HG02588 (cell line): ENCODE results near the gene ABI1.

Experiments
- ATAC-seq: cut with Tn5 transposase; IDR thresholded peaks from one replicate; pipeline ENCODE4 v1.9.1; 2021; ENCODE audit warnings: mild to moderate bottlenecking, moderate library complexity; ENCODE audit not compliant: unreplicated experiment

Gene ABI1

DNA sequence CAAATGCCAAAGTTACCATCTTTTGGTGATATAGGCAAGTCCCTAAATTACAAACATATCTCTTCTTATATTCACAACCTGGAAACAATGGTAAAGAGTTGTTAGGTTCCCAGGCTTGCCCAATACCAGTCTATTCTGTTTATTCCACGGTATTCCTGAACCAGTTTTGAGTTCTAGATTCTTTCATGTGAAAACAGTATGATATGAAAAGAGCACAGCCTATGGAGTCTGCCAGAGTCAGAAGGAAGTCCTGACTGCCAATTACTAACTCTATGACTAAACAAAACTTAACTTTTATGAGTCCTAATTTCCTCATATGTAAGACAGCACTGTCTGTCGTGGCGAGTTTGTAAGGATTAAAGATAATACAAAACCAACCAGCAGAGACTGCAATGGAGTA, 5.6 kb downstream of the ABI1 start:
- ATAC-seq: no peak

DNA sequence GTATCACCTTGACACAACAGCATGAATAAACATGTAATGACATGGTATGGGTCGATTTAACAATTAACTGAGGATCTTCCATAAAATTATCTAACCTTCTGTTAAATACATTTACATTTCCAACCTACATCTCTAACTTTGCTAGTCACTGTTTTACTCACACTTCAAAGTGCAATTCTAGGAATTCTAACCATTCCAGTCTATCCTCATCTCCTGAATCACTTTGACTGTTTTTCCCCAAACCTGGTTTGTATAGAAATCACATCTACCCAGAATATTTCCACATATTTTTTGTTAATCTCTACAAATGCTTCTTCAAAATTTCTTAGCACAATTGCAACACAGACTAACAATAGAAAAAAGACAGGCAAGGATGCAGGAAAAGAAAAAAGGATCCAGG, 6.2 kb downstream of the ABI1 start:
- ATAC-seq: no peak

DNA sequence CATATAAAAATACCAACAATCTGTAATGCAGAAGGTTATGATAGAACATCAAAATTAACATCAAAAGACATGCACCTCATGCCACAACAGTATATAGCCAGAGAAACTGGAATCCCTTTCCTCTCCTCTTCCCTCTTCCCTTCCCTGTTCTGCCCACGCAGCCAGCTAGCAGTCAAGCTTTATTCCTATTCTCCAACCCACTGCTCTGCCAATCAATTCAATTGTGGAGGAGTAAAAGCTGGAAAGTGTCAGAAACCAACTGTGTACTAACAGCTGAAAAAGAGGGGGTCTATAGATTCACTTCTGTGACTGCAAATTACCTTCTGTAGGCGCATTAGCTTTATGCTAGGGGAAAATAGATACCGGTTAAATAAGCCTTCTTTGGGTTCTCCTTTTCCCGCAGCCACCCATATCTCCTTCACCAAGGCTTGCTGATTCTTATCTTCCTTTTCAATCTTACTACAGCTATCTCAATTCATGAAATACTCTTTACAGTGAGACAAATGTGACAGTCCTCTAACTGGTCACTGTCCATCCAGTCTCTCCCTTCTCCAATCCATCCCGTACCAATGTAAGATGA, 16.3 kb downstream of the ABI1 start:
- ATAC-seq: no peak

GRCh38 chr10:26843736-26844135, 17.0 kb downstream of the ABI1 start:
- no peak for ATAC-seq

DNA sequence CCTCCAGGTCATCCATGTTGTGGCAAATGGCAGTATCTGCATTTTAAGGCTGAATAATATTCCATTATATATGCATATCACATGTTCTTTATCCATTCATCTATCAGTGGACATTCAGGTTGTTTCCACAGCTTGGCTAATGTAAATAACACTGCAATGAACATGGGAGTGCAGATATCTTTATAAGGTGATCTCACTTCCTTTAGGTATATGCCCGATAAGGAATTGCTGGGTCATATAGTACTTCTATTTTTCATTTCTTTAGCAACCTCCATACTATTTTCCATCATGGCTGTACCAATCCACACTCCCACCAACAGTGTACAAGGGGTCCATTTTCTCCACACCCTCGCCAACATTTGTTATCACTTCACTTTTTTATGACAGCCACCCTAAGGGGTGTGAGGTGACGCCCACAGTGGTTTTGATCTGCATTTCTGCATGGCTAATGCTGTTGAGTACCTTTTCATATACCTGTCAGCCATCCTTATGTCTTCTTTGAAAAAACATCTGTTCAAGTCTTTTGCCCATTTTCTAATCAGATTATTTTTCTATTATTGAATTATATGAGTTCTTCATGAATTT, 18.9 kb downstream of the ABI1 start:
- no peak for ATAC-seq

DNA sequence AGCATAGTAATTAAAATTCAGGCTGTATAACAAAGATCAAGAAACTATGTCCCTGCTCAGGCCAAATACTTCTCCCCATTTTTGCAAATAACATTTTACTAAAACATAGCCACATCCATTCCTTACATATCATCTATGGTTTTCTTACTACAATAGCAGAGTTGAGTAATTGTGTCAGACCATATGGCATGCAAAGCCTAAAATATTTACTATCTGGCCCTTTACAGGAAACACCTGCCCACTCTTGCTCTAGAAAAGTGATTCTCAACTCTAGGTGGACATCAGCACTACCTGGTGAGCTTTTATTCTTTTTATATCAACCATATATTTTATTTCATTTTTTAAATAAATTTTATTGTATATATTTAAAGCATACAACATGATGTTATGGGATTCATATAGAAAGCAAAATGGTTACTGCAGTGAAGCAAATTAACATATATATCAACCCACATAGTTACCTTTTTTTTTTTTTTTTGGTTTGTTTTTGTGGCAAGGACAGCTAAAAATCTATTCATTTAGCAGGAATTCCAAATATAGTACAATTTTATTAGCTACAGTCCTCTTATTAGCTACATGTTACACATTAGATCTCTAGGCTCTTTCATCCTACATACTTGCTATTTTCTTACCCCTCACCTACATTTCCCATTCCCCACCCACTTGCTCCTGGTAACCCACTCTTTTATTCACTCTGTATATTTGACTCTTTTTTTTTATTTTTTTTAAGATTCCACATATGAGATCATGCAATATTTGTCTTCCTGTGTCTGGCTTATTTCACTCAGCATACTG, 19.6 kb downstream of the ABI1 start:
- no peak for ATAC-seq

DNA sequence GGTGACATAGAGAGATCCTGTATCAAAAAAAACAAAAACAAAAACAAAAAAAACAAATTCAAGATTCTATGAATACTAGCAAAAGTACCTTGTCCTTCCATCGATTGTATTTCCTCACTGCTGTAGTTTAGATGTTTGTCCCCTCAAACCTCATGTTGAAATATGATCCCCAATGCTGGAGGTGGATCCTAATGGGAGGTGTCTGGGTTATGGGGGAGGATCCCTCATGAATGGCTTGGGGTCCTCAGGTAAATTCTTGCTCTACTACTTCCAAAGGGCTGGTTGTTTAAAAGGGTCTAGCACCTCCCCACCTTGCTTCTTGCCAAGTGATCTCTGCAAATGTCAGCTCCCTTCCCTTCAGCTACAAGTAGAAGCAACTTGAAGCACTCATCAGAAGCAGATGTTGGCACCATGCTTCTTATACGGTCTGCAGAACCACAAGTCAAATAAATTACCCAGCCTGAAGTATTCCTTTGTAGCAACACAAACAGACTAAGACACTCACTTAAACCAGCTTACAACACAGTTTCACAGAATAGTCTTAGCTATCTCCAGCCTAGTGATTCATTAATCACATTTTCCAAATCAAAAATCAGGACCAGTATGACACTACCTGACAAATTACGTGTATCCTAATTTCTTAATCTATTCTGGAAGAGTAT, 20.7 kb downstream of the ABI1 start:
- ATAC-seq: no peak

- ATAC-seq: no peak
Measured at GRCh38 chr10:26837139-26837538, 23.6 kb downstream of the ABI1 start.

GRCh38 chr10:26835025-26835424, 25.7 kb downstream of the ABI1 start:
- ATAC-seq: no peak

GRCh38 chr10:26832960-26833359, 27.8 kb downstream of the ABI1 start:
- ATAC-seq: no peak

GRCh38 chr10:26831936-26832335, 28.8 kb downstream of the ABI1 start:
- ATAC-seq: no peak

- no peak for ATAC-seq
Measured at GRCh38 chr10:26829810-26830515, 30.8 kb downstream of the ABI1 start.

DNA sequence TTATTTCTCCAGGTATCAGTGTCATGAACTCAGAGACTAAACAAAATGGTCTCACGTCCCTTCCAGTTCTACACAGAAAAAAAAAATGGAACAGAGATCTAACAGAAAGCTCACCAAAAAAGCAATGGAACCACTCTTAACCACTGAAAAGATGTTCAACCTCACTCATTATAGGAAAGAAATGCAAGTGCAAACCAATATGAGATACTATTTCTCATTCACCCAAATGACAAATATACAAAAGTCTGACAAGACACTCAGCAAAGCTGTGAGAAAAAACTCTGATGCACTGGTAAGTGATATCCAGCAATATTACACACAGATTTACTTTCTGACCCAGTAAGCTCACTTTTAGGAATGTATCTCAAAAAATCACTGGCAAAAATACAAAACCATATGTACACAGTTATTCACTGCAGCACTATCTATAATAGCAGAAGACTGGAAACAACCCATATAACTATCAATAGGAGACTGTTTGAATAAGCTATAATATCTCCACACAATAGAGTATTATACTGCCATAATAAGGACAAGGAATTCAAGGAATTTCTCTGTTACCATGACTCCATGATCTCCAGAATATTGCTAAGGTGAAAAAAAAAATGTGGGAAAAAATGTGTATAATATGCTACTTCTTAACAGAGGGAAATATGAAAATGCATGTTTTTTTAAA, 36.6 kb downstream of the ABI1 start:
- ATAC-seq: no peak

- no peak for ATAC-seq
Measured at GRCh38 chr10:26821699-26822570, 38.8 kb downstream of the ABI1 start.

- ATAC-seq: no peak
Measured at GRCh38 chr10:26815500-26815899, 45.3 kb downstream of the ABI1 start.

- ATAC-seq: no peak
Measured at GRCh38 chr10:26810435-26811026, 50.2 kb downstream of the ABI1 start.

- ATAC-seq: no peak
Measured at GRCh38 chr10:26809973-26810372, 50.8 kb downstream of the ABI1 start.

DNA sequence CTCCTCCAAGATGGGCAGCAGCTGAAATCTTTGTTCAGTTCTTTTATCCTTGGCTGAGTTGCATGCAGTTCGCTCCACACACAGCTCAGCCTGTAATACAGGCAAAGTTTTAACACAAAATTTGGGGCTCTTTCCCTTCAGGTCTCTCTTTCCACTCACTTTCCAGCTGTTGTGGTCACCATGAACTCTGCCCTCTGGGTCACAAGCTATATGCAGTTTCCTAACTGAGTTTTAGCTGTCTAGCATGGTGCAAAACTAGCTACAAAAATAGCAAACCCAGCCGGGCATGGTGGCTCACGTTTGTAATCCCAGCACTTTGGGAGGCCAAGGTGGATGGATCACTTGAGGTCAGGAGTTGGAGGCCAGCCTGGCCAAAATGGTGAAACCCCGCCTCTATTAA, 53.2 kb downstream of the ABI1 start:
- no peak for ATAC-seq

DNA sequence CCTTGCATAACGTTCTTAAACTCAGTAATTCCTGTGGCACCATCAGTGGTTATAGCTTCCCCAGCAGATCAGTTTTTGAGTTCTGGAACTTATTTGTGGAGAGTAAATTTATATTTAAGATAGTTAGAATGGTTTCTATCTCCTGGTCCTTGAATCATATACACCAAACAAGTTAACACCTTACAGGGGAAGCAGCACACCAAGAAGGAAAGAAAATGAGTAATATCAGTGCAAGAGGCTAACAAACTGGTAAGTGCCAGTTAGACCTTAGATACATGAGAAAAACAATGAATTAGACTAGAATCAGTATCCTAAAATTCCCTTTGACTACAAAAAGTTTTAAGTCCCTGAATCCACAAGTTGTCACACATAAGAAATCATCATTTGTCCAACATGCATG, 54.2 kb downstream of the ABI1 start:
- no peak for ATAC-seq
